Adrenal gland (tissue), 12 donors: ENCODE measurements around the gene ABHD14A. TPM values are rescaled to one million over a fixed set of nuclear protein-coding genes. Genes with fewer than 3 reads are reported as not detected.

Experiments used
- DNase-seq, 7 donors: peaks; one replicate each; pipeline ENCODE4 v3.0.0-alpha.2; 2019 to 2020
- H3K27ac ChIP-seq, 5 donors: fragments of 200-600 bp; sonication (generic) in 4 of 5; 1 replicate in 3 of 5; 2 replicates in 2 of 5; pipeline versions ENCODE4 v1.5.1 to v1.8.0; 2016 to 2020; ENCODE audit warnings: mild to moderate bottlenecking in 1 of 5
- H3K27me3 ChIP-seq: fragments of 200-600 bp; 2 replicates; pipeline ENCODE4 v1.8.0; 2021
- H3K36me3 ChIP-seq, 2 donors: fragments of 200-600 bp; replicated peaks in 1 of 2; 1 replicate in 1 of 2; 2 replicates in 1 of 2; pipeline versions ENCODE4 v1.5.1 to v1.8.0; 2018 to 2022
- H3K4me1 ChIP-seq, 2 donors: fragments of 200-600 bp; replicated peaks in 1 of 2; 1 replicate in 1 of 2; 2 replicates in 1 of 2; pipeline versions ENCODE4 v1.5.1 to v1.8.0; 2018 to 2021
- H3K4me3 ChIP-seq, 4 donors: fragments of 200-600 bp; sonication (generic) in 3 of 4; one replicate each; pipeline ENCODE4 v1.5.1; 2016 to 2018
- H3K9me3 ChIP-seq, 3 donors: fragments of 200-600 bp; sonication (generic) in 1 of 3; replicated peaks in 1 of 3; 1 replicate in 2 of 3; 2 replicates in 1 of 3; pipeline versions ENCODE4 v1.5.1 to v1.8.0; 2016 to 2021
- POLR2A ChIP-seq, 2 donors: fragments of 450-650 bp; IDR thresholded peaks; one replicate each; pipeline ENCODE4 v1.6.1; 2017; ENCODE audit warnings: antibody characterized with exemption in 2 of 2, mild to moderate bottlenecking in 2 of 2, moderate library complexity in 1 of 2
- WGBS, 4 donors: extraction: QIAGEN DNeasy Blood & Tissue Kit in 2 of 4; methylation state at CpG; one replicate each; pipeline versions ENCODE4 v1.1.5 to v1.1.7; 2013 to 2017; 5-methylcytosine and 5-hydroxymethylcytosine counted together
- intact Hi-C, 2 donors: fragments of 100-400 bp; cut with DNase I; formaldehyde crosslinking; loops; one replicate each; pipeline versions ENCODE4 v1.14.1 to v1.15.0; 2022 to 2023
- polyA plus RNA-seq, 3 donors: library from polyadenylated mRNA; stranded (reverse); fragments of 200-250 nt in 2 of 3; fragments of 350-450 nt in 1 of 3; fragmentation: Illumina TruSeq in 1 of 3; extraction: RNeasy Lipid Tissue Mini Kit (QIAGEN cat#74804) in 1 of 3; gene quantifications; one replicate each; pipeline ENCODE4 v1.2.3, GENCODE V29; 2013 to 2014
- total RNA-seq, 9 donors: library from RNA; depleted of rRNA in 4 of 9; stranded (reverse); fragments of >200 nt in 4 of 9; fragments of 120-200 nt in 1 of 9; fragmentation: NEBNext Ultra II Directional in 1 of 9; extraction: Animal tissue kit (Norgen Biotek cat#: 25700) in 1 of 9; gene quantifications; one replicate each; pipeline versions ENCODE4 v1.1.0 to v1.2.4, GENCODE V29; 2013 to 2023
- TF ChIP-seq, protein P1 (sequence below), 6 experiments: fragments of 450-650 bp in 4 of 6; fragments of 200-600 bp in 2 of 6; sonication (generic) in 1 of 6; IDR thresholded peaks; 1 replicate in 5 of 6; 2 replicates in 1 of 6; pipeline versions ENCODE4 v1.5.1 to v1.8.0; 2016 to 2021; ENCODE audit warnings: antibody characterized with exemption in 6 of 6, mild to moderate bottlenecking in 2 of 6, moderate library complexity in 1 of 6
- donor health status: healthy with polysubstance abuse.
- donor health status: Bipolar disorder and iron deficiency.
- donor health status: DM: yes; HTN: yes; CAD: no.
- donor health status: DM: no; HTN: no; CAD: no.
- donor health status: DM: no; HTN: no; CAD: no.
- donor health status: DM: yes; HTN: yes; CAD: no.

ABHD14A gene
- total and polyA plus RNA-seq, 12 donors: 29.3 to 162 (median 77.1) TPM

DNA sequence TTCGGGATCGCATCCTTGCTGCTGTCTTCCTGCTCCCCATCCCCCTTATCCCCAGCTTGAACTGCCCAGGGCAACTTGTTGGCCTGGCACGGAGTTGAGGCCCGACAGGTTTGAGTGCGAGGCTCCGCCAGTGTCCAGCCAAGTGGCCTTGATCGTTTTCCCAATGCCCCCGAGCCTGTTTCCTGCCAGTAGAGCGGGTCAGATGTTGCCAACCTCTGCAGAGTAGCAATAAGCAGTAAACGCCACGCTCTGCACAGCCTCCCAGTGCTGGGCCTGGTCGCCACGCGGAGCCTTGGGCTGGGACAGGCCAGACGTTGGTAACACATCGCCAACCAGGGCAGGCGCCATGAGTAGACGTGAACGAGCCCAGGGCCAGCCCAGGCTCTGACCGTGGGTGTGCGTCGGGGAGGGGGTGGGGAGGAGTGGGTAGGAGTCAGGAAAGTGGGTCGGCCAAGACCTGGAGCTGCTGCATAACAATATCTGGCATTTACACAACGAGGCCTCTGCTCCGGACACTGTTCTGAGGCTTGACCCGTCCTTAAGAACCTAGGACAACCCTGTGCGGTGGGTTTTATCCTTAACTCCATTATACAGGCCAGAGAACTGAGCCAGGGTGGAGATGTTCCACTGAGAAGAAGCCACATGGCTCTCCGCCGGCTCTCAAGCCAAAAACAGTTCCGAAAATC is 444 bp upstream of the ABHD14A start:
- Histone ChIP-seq H3K4me3 (peak overlapping the region in 3 of 4 donors; percentile 20 to 53 (median 43)), H3K4me1 (peaks cover 24 to 51% of the 10 kb centered on the region in 2 donors), H3K27me3 (no peaks in the 10 kb centered on the region), H3K27ac (peak overlapping the region; percentile 93 to 100 (median 99)), H3K36me3 (no peaks in the 10 kb centered on the region), H3K9me3 (no peaks in the 10 kb centered on the region)
- peak in 6 of 7 donors; percentile 68 to 85 (median 78) for DNase-seq
- 0 to 11% (median 10%) methylated on average over 10 to 30 of the region's 30 CpGs for WGBS, 4 donors
- TF ChIP-seq, protein P1, sequence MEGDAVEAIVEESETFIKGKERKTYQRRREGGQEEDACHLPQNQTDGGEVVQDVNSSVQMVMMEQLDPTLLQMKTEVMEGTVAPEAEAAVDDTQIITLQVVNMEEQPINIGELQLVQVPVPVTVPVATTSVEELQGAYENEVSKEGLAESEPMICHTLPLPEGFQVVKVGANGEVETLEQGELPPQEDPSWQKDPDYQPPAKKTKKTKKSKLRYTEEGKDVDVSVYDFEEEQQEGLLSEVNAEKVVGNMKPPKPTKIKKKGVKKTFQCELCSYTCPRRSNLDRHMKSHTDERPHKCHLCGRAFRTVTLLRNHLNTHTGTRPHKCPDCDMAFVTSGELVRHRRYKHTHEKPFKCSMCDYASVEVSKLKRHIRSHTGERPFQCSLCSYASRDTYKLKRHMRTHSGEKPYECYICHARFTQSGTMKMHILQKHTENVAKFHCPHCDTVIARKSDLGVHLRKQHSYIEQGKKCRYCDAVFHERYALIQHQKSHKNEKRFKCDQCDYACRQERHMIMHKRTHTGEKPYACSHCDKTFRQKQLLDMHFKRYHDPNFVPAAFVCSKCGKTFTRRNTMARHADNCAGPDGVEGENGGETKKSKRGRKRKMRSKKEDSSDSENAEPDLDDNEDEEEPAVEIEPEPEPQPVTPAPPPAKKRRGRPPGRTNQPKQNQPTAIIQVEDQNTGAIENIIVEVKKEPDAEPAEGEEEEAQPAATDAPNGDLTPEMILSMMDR (IDR thresholded peaks at IDR 0.05): peak in 3 of 6 experiments; percentile 26 to 53 (median 35)
- TF ChIP-seq POLR2A (IDR thresholded peaks at IDR 0.05): no peak
- intact Hi-C loops: no loop called here

DNA sequence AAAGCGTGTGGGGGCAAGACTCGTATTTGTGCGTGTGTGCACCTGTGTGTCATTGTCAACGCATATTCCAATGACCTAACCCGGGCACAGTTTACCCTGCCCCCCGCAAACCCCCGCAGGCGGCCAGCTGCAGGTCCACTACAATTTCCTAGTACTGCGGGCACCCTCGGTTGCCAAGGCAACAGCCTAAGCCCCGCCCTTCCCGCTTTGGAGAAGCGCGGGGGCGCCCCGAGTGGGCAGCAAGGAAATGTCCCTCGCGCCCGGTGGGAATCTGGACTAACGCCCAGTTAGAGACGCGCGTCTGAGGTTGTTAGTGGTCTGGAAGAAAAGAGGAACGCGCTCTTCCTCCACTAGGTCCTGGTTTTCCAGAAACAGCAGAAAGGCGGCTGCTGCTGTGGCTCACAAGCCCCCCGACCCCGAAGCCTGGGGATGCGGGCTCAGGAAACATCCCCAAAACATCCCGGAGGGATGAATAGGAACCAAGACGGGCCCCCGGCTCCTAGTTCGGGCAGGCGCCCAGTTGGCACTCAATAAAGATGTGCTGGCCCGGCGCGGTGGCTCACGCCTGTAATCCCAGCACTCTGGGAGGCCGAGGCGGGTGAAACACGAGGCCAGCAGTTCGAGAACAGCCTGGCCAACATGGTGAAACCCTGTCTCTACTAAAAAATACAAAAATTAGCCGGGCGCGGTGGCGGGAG is 1.1 kb downstream of the ABHD14A start:
- 33 to 35% (median 34%) methylated on average over 44 to 46 of the region's 46 CpGs for WGBS, 4 donors

GRCh38 chr3:51977446-51978142 is 2.7 kb downstream of the ABHD14A start:
- Histone ChIP-seq H3K4me3 (no peak overlapping the region), H3K27ac (peak overlapping the region in 1 of 5 donors; percentile 99), H3K4me1 (peaks cover 23 to 39% of the 10 kb centered on the region in 2 donors), H3K9me3 (no peaks in the 10 kb centered on the region), H3K27me3 (no peaks in the 10 kb centered on the region), H3K36me3 (no peaks in the 10 kb centered on the region)
- intact Hi-C loops: no loop called here
- no peak for DNase-seq
- WGBS, 4 donors: 84 to 94% (median 90%) methylated on average over 3 to 9 of the region's 9 CpGs
- TF ChIP-seq, protein P1 (IDR thresholded peaks at IDR 0.05): no peak
- no peak for TF ChIP-seq POLR2A (IDR thresholded peaks at IDR 0.05)

More for the DNA sequence above, 1.1 kb downstream of the ABHD14A start:
- Histone ChIP-seq H3K27me3 (no peaks in the 10 kb centered on the region), H3K36me3 (no peaks in the 10 kb centered on the region), H3K4me3 (peak overlapping the region in 1 of 4 donors; percentile 53), H3K27ac (peak overlapping the region in 3 of 5 donors; percentile 17 to 99 (median 93)), H3K4me1 (peaks cover 16 to 42% of the 10 kb centered on the region in 2 donors), H3K9me3 (no peaks in the 10 kb centered on the region)
- intact Hi-C loops: no loop called here
- TF ChIP-seq, protein P1 (IDR thresholded peaks at IDR 0.05): no peak
- no peak for TF ChIP-seq POLR2A (IDR thresholded peaks at IDR 0.05)
- peak; percentile 76 to 94 (median 81) for DNase-seq

GRCh38 chr3:51978143-51978502 is 3.3 kb downstream of the ABHD14A start:
- H3K27me3 ChIP-seq: no peaks in the 10 kb centered on the region
- intact Hi-C loops: no loop called here
- no peak overlapping the region for H3K27ac ChIP-seq
- H3K4me1 ChIP-seq: peaks cover 25 to 35% of the 10 kb centered on the region in 2 donors
- no peak overlapping the region for H3K4me3 ChIP-seq
- WGBS, 4 donors: 73 to 100% (median 81%) methylated on average over 1 to 4 of the region's 4 CpGs
- no peak for TF ChIP-seq POLR2A (IDR thresholded peaks at IDR 0.05)
- TF ChIP-seq, protein P1 (IDR thresholded peaks at IDR 0.05): no peak
- DNase-seq: no peak
- H3K36me3 ChIP-seq: no peaks in the 10 kb centered on the region
- H3K9me3 ChIP-seq: no peaks in the 10 kb centered on the region
